ENCODE data around the gene THRA.

Gene THRA

DNA sequence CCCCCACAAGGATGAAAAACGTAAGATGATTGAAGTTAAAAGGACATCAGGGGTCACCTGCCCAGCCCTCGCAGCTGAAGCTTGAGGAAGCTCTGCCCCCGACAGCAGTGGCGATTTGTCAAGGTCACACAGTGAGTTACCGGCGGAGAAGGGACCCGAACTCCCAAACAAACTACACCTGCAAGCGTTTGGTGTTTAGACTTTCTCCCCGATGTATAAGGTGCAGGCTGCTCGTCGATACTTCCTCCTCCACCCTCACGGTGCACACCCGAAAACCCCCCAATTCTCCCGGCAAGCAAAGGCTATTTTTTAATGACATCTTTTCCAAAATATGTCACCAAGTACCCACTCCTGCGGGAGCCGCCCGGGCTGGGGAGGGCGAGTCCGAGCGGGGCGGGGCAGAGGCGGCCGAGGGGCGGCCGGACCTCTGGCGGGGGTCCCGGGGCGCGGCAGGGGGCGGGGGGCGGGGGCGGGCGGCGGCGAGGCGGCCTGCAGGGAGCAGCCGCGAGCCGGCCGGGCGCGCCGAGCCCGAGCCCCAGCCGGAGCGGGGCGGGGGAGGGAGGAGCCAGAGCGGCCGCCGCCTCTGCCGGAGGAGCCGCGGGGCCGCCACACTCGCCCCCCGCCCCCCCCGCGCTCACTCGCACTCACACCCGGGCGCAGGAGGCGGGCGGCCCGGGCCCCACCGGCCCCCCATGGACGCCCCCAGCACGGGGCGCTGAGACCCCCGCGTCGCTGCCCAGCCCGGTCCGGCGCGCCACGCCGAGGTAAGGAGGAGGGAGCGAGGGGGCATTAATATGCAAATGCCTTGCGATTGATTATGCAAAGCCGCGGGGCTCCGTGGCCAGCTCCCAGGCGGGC, at the start of gene THRA:
Gene THRA, plus strand, starts transcription at position 637 of the 858 bp plus-strand sequence. CDS start 11,524 bp downstream, outside the sequence.
- peaks cover 58% of the 10 kb centered on the region for H3K4me1 ChIP-seq (ENCODE audit: insufficient read depth, low read length)

DNA sequence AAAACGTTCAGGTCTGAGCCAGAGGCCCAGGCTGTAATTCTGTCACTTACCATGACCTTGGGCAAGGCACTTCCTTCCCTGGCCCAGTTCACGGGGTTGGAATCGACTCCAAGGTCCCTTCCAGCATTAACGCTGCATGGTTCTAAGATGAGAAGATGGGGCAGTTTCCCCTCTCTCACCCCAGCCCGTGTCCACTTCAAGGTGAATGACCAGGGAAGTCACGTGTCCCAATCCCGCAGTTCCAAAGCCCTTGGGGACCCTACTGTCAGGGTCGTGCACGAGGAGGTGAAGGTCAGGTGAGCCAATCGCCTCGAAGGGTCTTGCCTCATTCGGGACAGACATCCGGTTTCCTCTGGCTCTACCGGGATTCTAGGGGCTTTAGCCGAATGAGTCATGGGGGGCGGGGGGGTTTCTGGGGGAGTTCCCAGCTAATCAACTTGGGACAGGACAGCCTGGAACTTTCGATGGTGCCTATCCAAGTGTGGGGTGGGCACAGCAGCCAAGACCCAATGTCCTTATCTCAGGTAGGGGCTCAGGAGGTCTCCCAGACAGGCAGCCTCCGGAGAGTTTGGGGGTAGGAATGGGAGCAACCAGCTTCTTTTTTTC, 48.3 kb upstream of the THRA start:
- Histone ChIP-seq H3K27ac (ENCODE audit: low read depth, low read length) (no peak overlapping the region), H3K9me3 (ENCODE audit: low read length) (no peaks in the 10 kb centered on the region), H3K4me3 (ENCODE audit: low read depth in 1 of 2, low read length in 2 of 2) (no peak overlapping the region), H3K27me3 (ENCODE audit: control insufficient read depth in 1 of 2, insufficient read depth in 2 of 2, low read length in 2 of 2) (no peaks in the 10 kb centered on the region), H3K9ac (ENCODE audit: low read length) (no peak overlapping the region), H3K4me1 (ENCODE audit: insufficient read depth, low read length) (peaks cover 26% of the 10 kb centered on the region), H3K36me3 (ENCODE audit: insufficient read depth, low read length) (peaks cover 1% of the 10 kb centered on the region)

More for the DNA sequence above, at the start of gene THRA:
- Histone ChIP-seq H3K9me3 (ENCODE audit: low read length) (no peaks in the 10 kb centered on the region), H3K4me3 (ENCODE audit: low read depth in 1 of 2, low read length in 2 of 2) (peak within 1 kb of the TSS; percentile 99 to 100), H3K27me3 (ENCODE audit: control insufficient read depth in 1 of 2, insufficient read depth in 2 of 2, low read length in 2 of 2) (no peaks in the 10 kb centered on the region), H3K36me3 (ENCODE audit: insufficient read depth, low read length) (no peaks in the 10 kb centered on the region), H3K27ac (ENCODE audit: low read depth, low read length) (peak within 1 kb of the TSS; percentile 99), H3K9ac (ENCODE audit: low read length) (peak within 1 kb of the TSS; percentile 80)

DNA sequence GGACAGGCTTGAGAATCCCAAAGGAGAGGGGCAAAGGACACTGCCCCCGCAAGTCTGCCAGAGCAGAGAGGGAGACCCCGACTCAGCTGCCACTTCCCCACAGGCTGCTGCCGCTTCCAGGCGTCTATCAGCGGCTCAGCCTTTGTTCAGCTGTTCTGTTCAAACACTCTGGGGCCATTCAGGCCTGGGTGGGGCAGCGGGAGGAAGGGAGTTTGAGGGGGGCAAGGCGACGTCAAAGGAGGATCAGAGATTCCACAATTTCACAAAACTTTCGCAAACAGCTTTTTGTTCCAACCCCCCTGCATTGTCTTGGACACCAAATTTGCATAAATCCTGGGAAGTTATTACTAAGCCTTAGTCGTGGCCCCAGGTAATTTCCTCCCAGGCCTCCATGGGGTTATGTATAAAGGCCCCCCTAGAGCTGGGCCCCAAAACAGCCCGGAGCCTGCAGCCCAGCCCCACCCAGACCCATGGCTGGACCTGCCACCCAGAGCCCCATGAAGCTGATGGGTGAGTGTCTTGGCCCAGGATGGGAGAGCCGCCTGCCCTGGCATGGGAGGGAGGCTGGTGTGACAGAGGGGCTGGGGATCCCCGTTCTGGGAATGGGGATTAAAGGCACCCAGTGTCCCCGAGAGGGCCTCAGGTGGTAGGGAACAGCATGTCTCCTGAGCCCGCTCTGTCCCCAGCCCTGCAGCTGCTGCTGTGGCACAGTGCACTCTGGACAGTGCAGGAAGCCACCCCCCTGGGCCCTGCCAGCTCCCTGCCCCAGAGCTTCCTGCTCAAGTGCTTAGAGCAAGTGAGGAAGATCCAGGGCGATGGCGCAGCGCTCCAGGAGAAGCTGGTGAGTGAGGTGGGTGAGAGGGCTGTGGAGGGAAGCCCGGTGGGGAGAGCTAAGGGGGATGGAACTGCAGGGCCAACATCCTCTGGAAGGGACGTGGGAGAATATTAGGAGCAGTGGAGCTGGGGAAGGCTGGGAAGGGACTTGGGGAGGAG, 47.5 kb upstream of the THRA start, which contains the start of gene CSF3:
Gene CSF3, plus strand, starts transcription at position 436 of the 993 bp plus-strand sequence. Its CDS starts 35 bp downstream, at position 471.
- H3K36me3 ChIP-seq (ENCODE audit: insufficient read depth, low read length) = peaks cover 9% of the 10 kb centered on the region
- no peaks in the 10 kb centered on the region for H3K27me3 ChIP-seq (ENCODE audit: control insufficient read depth in 1 of 2, insufficient read depth in 2 of 2, low read length in 2 of 2)
- no peaks in the 10 kb centered on the region for H3K9me3 ChIP-seq (ENCODE audit: low read length)
- no peak within 1 kb of the TSS for H3K27ac ChIP-seq (ENCODE audit: low read depth, low read length)
- no peak within 1 kb of the TSS for H3K4me3 ChIP-seq (ENCODE audit: low read depth in 1 of 2, low read length in 2 of 2)
- H3K4me1 ChIP-seq (ENCODE audit: insufficient read depth, low read length) = peaks cover 28% of the 10 kb centered on the region
- no peak within 1 kb of the TSS for H3K9ac ChIP-seq (ENCODE audit: low read length)

- no peak overlapping the region for H3K4me3 ChIP-seq (ENCODE audit: low read depth in 1 of 2, low read length in 2 of 2)
- H3K27ac ChIP-seq (ENCODE audit: low read depth, low read length) = no peak overlapping the region
- no peaks in the 10 kb centered on the region for H3K9me3 ChIP-seq (ENCODE audit: low read length)
- no peak overlapping the region for H3K9ac ChIP-seq (ENCODE audit: low read length)
- peaks cover 31% of the 10 kb centered on the region for H3K4me1 ChIP-seq (ENCODE audit: insufficient read depth, low read length)
- no peaks in the 10 kb centered on the region for H3K27me3 ChIP-seq (ENCODE audit: control insufficient read depth in 1 of 2, insufficient read depth in 2 of 2, low read length in 2 of 2)
- peaks cover 16% of the 10 kb centered on the region for H3K36me3 ChIP-seq (ENCODE audit: insufficient read depth, low read length)
These were observed 46.5 kb upstream of the THRA start for GRCh38 chr17:40015998-40016985.

DNA sequence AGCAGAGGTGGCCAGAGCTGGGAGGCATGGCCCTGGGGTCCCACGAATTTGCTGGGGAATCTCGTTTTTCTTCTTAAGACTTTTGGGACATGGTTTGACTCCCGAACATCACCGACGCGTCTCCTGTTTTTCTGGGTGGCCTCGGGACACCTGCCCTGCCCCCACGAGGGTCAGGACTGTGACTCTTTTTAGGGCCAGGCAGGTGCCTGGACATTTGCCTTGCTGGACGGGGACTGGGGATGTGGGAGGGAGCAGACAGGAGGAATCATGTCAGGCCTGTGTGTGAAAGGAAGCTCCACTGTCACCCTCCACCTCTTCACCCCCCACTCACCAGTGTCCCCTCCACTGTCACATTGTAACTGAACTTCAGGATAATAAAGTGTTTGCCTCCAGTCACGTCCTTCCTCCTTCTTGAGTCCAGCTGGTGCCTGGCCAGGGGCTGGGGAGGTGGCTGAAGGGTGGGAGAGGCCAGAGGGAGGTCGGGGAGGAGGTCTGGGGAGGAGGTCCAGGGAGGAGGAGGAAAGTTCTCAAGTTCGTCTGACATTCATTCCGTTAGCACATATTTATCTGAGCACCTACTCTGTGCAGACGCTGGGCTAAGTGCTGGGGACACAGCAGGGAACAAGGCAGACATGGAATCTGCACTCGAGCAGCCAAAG, 45.2 kb upstream of the THRA start:
- Histone ChIP-seq H3K36me3 (ENCODE audit: insufficient read depth, low read length) (peaks cover 28% of the 10 kb centered on the region), H3K27ac (ENCODE audit: low read depth, low read length) (no peak overlapping the region), H3K27me3 (ENCODE audit: control insufficient read depth in 1 of 2, insufficient read depth in 2 of 2, low read length in 2 of 2) (no peaks in the 10 kb centered on the region), H3K4me3 (ENCODE audit: low read depth in 1 of 2, low read length in 2 of 2) (no peak overlapping the region), H3K4me1 (ENCODE audit: insufficient read depth, low read length) (peaks cover 32% of the 10 kb centered on the region), H3K9ac (ENCODE audit: low read length) (no peak overlapping the region), H3K9me3 (ENCODE audit: low read length) (no peaks in the 10 kb centered on the region)

GRCh38 chr17:40018211-40019121, 44.3 kb upstream of the THRA start:
- no peaks in the 10 kb centered on the region for H3K27me3 ChIP-seq (ENCODE audit: control insufficient read depth in 1 of 2, insufficient read depth in 2 of 2, low read length in 2 of 2)
- H3K36me3 ChIP-seq (ENCODE audit: insufficient read depth, low read length) = peaks cover 29% of the 10 kb centered on the region
- peak overlapping the region; percentile 71 for H3K27ac ChIP-seq (ENCODE audit: low read depth, low read length)
- H3K4me3 ChIP-seq (ENCODE audit: low read depth in 1 of 2, low read length in 2 of 2) = no peak overlapping the region
- no peak overlapping the region for H3K9ac ChIP-seq (ENCODE audit: low read length)
- H3K4me1 ChIP-seq (ENCODE audit: insufficient read depth, low read length) = peaks cover 30% of the 10 kb centered on the region
- no peaks in the 10 kb centered on the region for H3K9me3 ChIP-seq (ENCODE audit: low read length)

DNA sequence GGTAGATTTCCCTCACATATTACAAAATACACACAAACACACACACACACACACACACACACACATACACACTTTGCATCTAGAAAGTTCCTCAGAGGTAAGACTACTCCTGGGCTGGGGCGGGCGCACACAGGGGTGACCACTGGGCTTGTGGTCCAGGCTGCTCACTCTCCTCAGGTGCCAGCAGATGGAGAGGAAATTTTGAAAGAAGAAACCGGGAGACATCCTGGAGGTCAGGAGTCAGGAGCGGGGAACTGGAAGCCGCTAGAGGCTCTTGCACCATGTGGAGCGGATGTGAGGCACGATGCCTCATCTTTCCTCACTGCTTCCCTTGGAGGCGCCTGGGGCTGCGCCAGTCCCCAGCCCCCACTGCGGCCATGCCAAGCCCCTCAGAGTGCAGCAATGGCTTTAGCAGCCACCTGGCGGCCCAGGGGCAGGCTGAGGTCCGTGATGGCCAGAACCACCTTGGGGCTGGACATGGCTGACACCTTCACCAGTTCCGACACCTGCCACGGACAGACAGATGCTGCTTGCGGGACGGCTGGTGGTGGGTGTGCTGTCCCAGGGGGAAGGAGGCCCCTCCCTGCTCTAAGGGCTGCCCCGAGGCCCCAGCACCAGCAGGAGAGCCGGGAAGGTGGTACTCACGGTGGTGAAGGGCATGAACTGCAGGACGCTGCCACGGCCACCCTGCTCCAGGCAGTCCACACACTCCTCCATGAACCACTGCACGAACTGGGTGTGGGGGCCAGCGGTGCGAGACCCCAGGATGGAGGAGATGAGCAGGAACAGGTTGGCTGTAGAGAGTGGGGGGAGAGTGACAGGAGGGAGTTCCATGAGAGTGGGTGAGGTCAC, 43.4 kb upstream of the THRA start:
- Histone ChIP-seq H3K9me3 (ENCODE audit: low read length) (no peaks in the 10 kb centered on the region), H3K4me3 (ENCODE audit: low read depth in 1 of 2, low read length in 2 of 2) (no peak overlapping the region), H3K9ac (ENCODE audit: low read length) (no peak overlapping the region), H3K4me1 (ENCODE audit: insufficient read depth, low read length) (peaks cover 26% of the 10 kb centered on the region), H3K27me3 (ENCODE audit: control insufficient read depth in 1 of 2, insufficient read depth in 2 of 2, low read length in 2 of 2) (no peaks in the 10 kb centered on the region), H3K36me3 (ENCODE audit: insufficient read depth, low read length) (peaks cover 34% of the 10 kb centered on the region), H3K27ac (ENCODE audit: low read depth, low read length) (peak overlapping the region; percentile 71)

GRCh38 chr17:40020146-40020545, 42.6 kb upstream of the THRA start:
- no peak overlapping the region for H3K27ac ChIP-seq (ENCODE audit: low read depth, low read length)
- H3K4me1 ChIP-seq (ENCODE audit: insufficient read depth, low read length) = peaks cover 26% of the 10 kb centered on the region
- peaks cover 38% of the 10 kb centered on the region for H3K36me3 ChIP-seq (ENCODE audit: insufficient read depth, low read length)

More at GRCh38 chr17:40020146-40020545, 42.6 kb upstream of the THRA start:
- H3K9ac ChIP-seq (ENCODE audit: low read length) = no peak overlapping the region
- H3K27me3 ChIP-seq (ENCODE audit: control insufficient read depth in 1 of 2, insufficient read depth in 2 of 2, low read length in 2 of 2) = no peaks in the 10 kb centered on the region
- H3K9me3 ChIP-seq (ENCODE audit: low read length) = no peaks in the 10 kb centered on the region
- H3K4me3 ChIP-seq (ENCODE audit: low read depth in 1 of 2, low read length in 2 of 2) = no peak overlapping the region
